B cell (primary cell): ENCODE results near the gene LENG9. TPM values are rescaled to one million over a fixed set of nuclear protein-coding genes. Genes with fewer than 3 reads are reported as not detected.

Experiments used
- ATAC-seq: fragments of 200-7000 bp; cut with Tn5 transposase; one replicate; pipeline ENCODE4 v1.10.0; 2021; ENCODE audit warnings: low read depth, mild to moderate bottlenecking, moderate number of reproducible peaks, moderate library complexity
- CTCF ChIA-PET: fragments of 350-600 bp; sonication (Branson Sonifier 250); formaldehyde crosslinking; loops from one replicate; lab custom pipeline; 2021; ENCODE audit warnings: antibody characterized with exemption, inconsistent platforms; lab: Charles Lee
- POLR2A ChIA-PET: fragments of 350-600 bp; sonication (Branson Sonifier 250); formaldehyde crosslinking; loops from one replicate; lab custom pipeline; 2021; ENCODE audit warnings: antibody characterized with exemption; lab: Charles Lee
- DNase-seq: peaks from one replicate; pipeline ENCODE4 v3.0.0; 2013
- H2AFZ ChIP-seq: 2 replicates; pipeline ENCODE4 v1.6.1; 2012; ENCODE audit warnings: mild to moderate bottlenecking, low read depth, low read length; ENCODE audit not compliant: insufficient read depth, poor library complexity, severe bottlenecking
- H3K27ac ChIP-seq, 2 donors: 1 replicate in 1 of 2; 2 replicates in 1 of 2; pipeline ENCODE4 v1.5.1; 2012 to 2013; ENCODE audit warnings: low read length in 2 of 2, mild to moderate bottlenecking in 2 of 2, moderate library complexity in 1 of 2
- H3K27me3 ChIP-seq, 4 experiments: fragments of 200-600 bp in 1 of 4; sonication (generic) in 1 of 4; replicated peaks in 1 of 4; 1 replicate in 2 of 4; 2 replicates in 2 of 4; pipeline versions ENCODE4 v1.6.1 to v1.7.0; 2013 to 2016; ENCODE audit warnings: low read length in 3 of 4, mild to moderate bottlenecking in 2 of 4, mixed read lengths in 1 of 4, moderate library complexity in 1 of 4; ENCODE audit not compliant: insufficient read depth in 4 of 4, control insufficient read depth in 3 of 4; ENCODE audit errors: control extremely low read depth in 1 of 4
- H3K36me3 ChIP-seq, 2 experiments: replicated peaks in 1 of 2; 1 replicate in 1 of 2; 2 replicates in 1 of 2; pipeline versions ENCODE4 v1.6.1 to v1.7.1; 2013; ENCODE audit warnings: low read length in 1 of 2; ENCODE audit not compliant: insufficient read depth in 2 of 2, control insufficient read depth in 1 of 2; ENCODE audit errors: control extremely low read depth in 1 of 2, extremely low read depth in 1 of 2
- H3K4me1 ChIP-seq, 2 donors: fragments of 200-600 bp in 1 of 2; sonication (generic) in 1 of 2; 1 replicate in 1 of 2; 2 replicates in 1 of 2; pipeline versions ENCODE4 v1.5.1 to v1.6.1; 2013 to 2017; ENCODE audit warnings: low read length in 2 of 2; ENCODE audit not compliant: control insufficient read depth in 2 of 2, insufficient read depth in 2 of 2
- H3K4me2 ChIP-seq: replicated peaks from 2 replicates; pipeline ENCODE3; 2012; ENCODE audit warnings: mild to moderate bottlenecking, low read depth, low read length; ENCODE audit not compliant: poor library complexity, severe bottlenecking
- H3K4me3 ChIP-seq, 5 experiments: fragments of 200-600 bp in 1 of 5; sonication (generic) in 1 of 5; 1 replicate in 3 of 5; 2 replicates in 2 of 5; pipeline versions ENCODE4 v1.5.1 to v1.7.0; 2011 to 2016; ENCODE audit warnings: low read length in 4 of 5, mild to moderate bottlenecking in 4 of 5, low read depth in 2 of 5, control low read depth in 1 of 5, moderate library complexity in 1 of 5; ENCODE audit not compliant: insufficient read depth in 1 of 5; ENCODE audit errors: control extremely low read depth in 1 of 5, extremely low read depth in 1 of 5
- H3K79me2 ChIP-seq: fragments of 200-600 bp; sonication (generic); one replicate; pipeline ENCODE4 v1.6.0; 2016; ENCODE audit warnings: low read length; ENCODE audit not compliant: control insufficient read depth, insufficient read depth
- H3K9ac ChIP-seq: fragments of 200-600 bp; sonication (generic); 2 replicates; pipeline ENCODE4 v1.6.1; 2017; ENCODE audit warnings: mild to moderate bottlenecking, low read length, moderate library complexity
- H3K9me3 ChIP-seq, 3 donors: one replicate each; pipeline versions ENCODE4 v1.6.1 to v1.7.1; 2013; ENCODE audit warnings: low read length in 2 of 3; ENCODE audit not compliant: control insufficient read depth in 2 of 3, insufficient read depth in 1 of 3; ENCODE audit errors: control extremely low read depth in 1 of 3
- H4K20me1 ChIP-seq: 2 replicates; pipeline ENCODE4 v1.6.0; 2012; ENCODE audit warnings: mild to moderate bottlenecking, low read length; ENCODE audit not compliant: insufficient read depth, control insufficient read depth, poor library complexity, severe bottlenecking
- H3K27ac Mint-ChIP-seq: one replicate; pipeline ENCODE4 v1.8.0; 2021; ENCODE audit warnings: mixed read lengths
- H3K27me3 Mint-ChIP-seq: one replicate; pipeline ENCODE4 v1.8.0; 2021; ENCODE audit warnings: mixed read lengths
- H3K4me1 Mint-ChIP-seq: one replicate; pipeline ENCODE4 v1.8.0; 2021; ENCODE audit warnings: mixed read lengths
- H3K4me3 Mint-ChIP-seq: one replicate; pipeline ENCODE4 v1.8.0; 2021; ENCODE audit warnings: mixed read lengths
- H3K9me3 Mint-ChIP-seq: one replicate; pipeline ENCODE4 v1.8.0; 2022; ENCODE audit warnings: mixed read lengths; ENCODE audit not compliant: insufficient read depth
- CTCF ChIP-seq: fragments of 200-600 bp; IDR thresholded peaks from one replicate; pipeline ENCODE4 v1.8.0; 2022; ENCODE audit warnings: antibody characterized with exemption, mild to moderate bottlenecking
- EZH2 ChIP-seq: IDR thresholded peaks from 2 replicates; pipeline ENCODE4 v1.6.1; 2012; ENCODE audit warnings: borderline replicate concordance, low read depth, mild to moderate bottlenecking, moderate library complexity, low read length; ENCODE audit not compliant: insufficient read depth, poor library complexity, severe bottlenecking
- WGBS: methylation state at CpG from one replicate; pipeline ENCODE4 v1.1.5; 2013; ENCODE audit warnings: missing lambda C conversion rate; ENCODE audit not compliant: insufficient coverage; 5-methylcytosine and 5-hydroxymethylcytosine counted together
- intact Hi-C: fragments of 100-400 bp; cut with micrococcal nuclease; formaldehyde crosslinking; loops from one replicate; pipeline ENCODE4 v1.10.0; 2022
- polyA plus RNA-seq: library from polyadenylated mRNA; depleted of rRNA; stranded (reverse); fragments of >200 nt; gene quantifications from 2 replicates; pipeline ENCODE4 v1.2.3, GENCODE V29; 2012
- total RNA-seq, 2 donors: library from RNA; stranded (reverse); fragments of 120-200 nt in 1 of 2; gene quantifications; 1 replicate in 1 of 2; 2 replicates in 1 of 2; pipeline versions ENCODE4 v1.2.3 to v1.2.4, GENCODE V29; 2013 to 2022

Gene LENG9
- total and polyA plus RNA-seq, 2 donors (not counting 1 experiment from before 2014, with no cell fraction given) = 4.6 to 6.6 TPM

- H3K9ac ChIP-seq = peak within 1 kb of the TSS; percentile 89
- peak within 1 kb of the TSS; percentile 94 for H3K4me2 ChIP-seq
- WGBS = under 1% methylated on average over 93 of the region's 96 CpGs
- H2AFZ ChIP-seq = peak within 1 kb of the TSS; percentile 74
- ChIA-PET POLR2A (interaction anchor here (0.7 to 2.3 kb wide), 9 partner anchors 11 to 1028 kb away, joined by 3 to 10 read pairs (median 5); partner anchors contain the start of genes CNOT3, LENG9, PRPF31 and TFPT), CTCF (interaction anchor here (0.6 to 1.7 kb wide), 6 partner anchors 15 to 501 kb away, joined by 3 to 5 read pairs (median 3); partner anchors contain the start of gene LENG9)
- H3K4me3 Mint-ChIP-seq = peak within 1 kb of the TSS; percentile 95
- peak; percentile 93 for ATAC-seq
- H3K27me3 Mint-ChIP-seq = no peaks in the 10 kb centered on the region
- peaks cover 48% of the 10 kb centered on the region for H3K4me1 Mint-ChIP-seq
- peak; percentile 100 for DNase-seq
- H4K20me1 ChIP-seq = peaks cover 47% of the 10 kb centered on the region
- H3K9me3 Mint-ChIP-seq = no peaks in the 10 kb centered on the region
- H3K9me3 ChIP-seq = peaks cover 0 to 2% (median 0%) of the 10 kb centered on the region in 3 donors
- peak within 1 kb of the TSS; percentile 100 for H3K27ac Mint-ChIP-seq
- intact Hi-C loops = loop anchor here (1.0 to 2.0 kb wide), 4 partner anchors 14 to 312 kb away; partner anchors contain the start of genes CNOT3, LENG1, LENG9 and RPS9
- H3K27me3 ChIP-seq = no peaks in the 10 kb centered on the region
- peak within 1 kb of the TSS; percentile 93 to 98 for H3K27ac ChIP-seq
- peak within 1 kb of the TSS; percentile 71 to 91 (median 88) for H3K4me3 ChIP-seq
- peaks cover 4 to 51% of the 10 kb centered on the region in 2 experiments for H3K36me3 ChIP-seq
- TF ChIP-seq EZH2 (no peak), CTCF (no peak)
- peaks cover 31 to 33% of the 10 kb centered on the region in 2 donors for H3K4me1 ChIP-seq
- peaks cover 69% of the 10 kb centered on the region for H3K79me2 ChIP-seq
Observed at GRCh38 chr19:54448774-54449700, 14.5 kb downstream of the LENG9 start, which contains the start of gene LENG8. Gene LENG8 (plus strand): TSS chr19:54449199. CDS start chr19:54451345, 2,146 bp downstream.
